Activated CD4-positive, alpha-beta T cell treated with anti-CD3 and anti-CD28 coated beads, Interleukin-2, amount 50 U/mL, for 48 hours (primary cell): ENCODE results near the gene REV3L.
"Not testable (repeated sequence)": the region's sequence is repeated elsewhere in the genome, so short reads cannot be mapped to it uniquely, and the experiment has no call there.

Source experiments
- DNase-seq, 2 experiments: peaks; one replicate each; pipeline ENCODE4 v3.0.0-alpha.2; 2020

REV3L gene

DNA sequence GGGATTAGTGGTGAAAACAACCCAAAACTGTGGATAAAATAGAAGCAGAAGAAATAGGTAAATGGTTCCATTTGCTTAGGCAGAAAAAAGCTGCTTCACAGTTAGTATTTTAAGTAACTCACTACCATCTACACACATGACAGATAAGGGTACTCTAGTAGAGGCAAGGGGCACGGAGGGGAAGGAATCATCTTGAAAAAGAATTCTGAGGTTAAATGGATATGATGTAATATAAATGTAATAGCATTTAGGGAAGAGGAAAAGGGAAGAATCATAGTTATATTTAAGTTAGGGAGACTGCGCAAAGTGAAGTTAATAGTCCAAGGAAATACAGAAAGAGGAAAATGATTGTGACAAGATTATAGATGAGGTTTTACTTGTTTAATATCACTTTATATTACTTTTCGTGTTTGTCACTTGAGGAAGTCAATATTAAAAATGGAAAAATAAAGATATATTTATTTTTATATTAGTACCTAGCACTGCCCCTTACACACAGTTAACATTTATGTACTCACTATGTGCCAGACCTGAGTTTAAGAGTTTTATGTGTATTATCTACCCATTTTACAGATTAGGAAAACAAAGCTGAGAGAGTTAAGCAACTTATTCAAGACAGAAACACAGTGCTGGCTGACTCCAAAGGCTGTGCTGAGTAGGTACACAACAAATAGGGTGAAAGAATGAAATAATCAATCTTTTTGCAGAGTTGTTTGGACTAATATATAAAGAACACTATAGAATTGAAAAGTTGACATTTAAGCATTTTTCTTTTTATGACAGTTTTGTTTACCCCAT is 128.1 kb downstream of the REV3L start:
- DNase-seq = no peak

DNA sequence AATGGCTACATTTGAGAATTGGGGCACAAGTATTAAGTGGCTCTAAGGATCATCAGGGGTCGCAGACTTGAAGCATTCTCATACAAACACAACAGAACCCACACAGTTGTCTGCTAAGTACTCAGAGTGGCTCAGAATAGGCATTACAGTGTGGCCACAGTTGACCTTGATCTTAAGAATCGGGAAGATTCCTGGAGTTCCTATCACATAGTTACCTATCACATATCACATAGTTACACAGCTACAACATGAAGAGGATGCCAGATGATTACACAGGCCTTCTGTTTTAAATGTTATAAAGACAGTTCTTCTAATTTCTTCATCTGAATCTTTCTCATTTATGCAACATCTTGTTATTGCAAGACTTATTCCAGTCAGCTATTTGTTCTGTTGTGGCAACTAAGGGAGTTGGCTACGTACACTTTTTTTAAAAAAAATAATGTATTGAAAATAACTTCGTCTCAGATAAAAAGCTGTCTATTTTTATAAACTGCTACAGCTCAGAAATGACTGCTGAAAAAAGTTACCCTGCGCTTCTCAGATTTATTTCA is 129.0 kb downstream of the REV3L start:
- DNase-seq = no peak

DNA sequence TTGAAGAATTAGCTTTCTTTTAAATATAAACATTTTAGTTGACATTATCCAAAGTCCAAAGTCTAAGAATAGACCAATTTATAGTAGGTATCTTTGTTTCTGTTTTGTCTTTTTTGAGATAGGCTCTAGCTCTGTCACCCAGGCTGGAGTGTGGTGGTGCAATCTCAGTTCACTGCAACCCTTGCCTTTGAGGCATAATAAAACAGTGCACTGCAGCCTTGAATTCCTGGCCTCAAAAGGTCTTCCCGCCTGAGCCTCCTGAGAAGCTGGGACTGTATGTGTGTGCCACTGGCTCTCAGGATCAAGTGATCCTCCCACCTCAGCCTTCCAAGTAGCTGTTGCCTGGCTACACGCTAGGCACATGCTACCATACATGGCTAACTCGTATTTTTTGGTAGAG is 135.4 kb downstream of the REV3L start:
- no peak for DNase-seq

DNA sequence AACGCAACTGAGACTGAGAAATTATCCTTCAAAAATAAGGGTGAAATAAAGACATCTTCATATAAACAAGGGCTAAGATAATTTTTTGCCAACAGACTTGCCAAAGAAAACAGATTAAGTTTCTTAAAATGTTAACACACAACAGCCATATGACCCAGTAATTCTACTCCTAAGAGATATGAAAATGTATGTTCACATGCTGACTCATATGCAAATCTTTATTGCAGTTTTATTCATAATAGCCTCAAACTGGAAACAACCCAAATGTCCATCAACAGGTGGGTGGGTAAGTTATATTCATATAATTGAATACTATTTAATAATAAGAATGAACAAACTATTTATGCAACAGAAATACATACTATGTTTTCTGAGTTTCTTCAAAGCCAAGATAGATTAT is 140.1 kb downstream of the REV3L start:
- no peak for DNase-seq

DNA sequence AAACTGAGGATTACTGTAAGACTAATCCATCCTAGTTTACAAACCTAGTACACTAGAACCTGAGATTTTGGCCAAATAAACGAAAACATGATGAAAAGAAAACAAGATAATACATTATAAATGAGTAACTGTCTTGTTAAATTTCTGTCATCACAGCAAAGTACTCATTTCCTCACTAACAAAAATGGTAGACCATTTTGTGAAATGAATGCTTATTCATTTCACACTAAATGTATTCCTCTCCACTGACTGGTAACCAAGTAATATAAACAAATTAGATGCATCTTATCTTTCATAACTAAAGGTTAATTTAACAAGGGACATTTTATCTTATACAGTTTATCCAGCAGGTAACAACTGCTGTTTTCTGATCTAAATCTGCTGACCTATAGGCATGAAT is 143.7 kb downstream of the REV3L start:
- DNase-seq = no peak

DNA sequence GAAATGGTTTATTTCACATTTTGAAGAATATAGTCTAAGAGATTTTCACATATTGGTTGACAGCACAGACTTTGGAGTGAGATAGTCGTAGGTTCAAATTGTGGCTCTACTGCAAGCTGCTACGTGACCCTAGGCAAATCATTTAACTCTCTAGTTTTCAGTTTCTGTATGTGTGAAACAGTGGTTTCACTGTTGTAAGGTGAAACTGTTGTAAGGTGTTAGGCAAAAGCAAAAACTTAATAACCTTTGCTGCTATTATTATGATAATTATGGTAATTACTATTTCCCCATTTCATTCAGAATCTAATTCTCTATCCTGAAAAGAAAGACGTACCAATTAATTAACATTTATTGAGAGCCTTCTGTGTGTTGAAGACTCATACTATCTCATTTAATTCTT is 144.2 kb downstream of the REV3L start:
- DNase-seq = no peak

DNA sequence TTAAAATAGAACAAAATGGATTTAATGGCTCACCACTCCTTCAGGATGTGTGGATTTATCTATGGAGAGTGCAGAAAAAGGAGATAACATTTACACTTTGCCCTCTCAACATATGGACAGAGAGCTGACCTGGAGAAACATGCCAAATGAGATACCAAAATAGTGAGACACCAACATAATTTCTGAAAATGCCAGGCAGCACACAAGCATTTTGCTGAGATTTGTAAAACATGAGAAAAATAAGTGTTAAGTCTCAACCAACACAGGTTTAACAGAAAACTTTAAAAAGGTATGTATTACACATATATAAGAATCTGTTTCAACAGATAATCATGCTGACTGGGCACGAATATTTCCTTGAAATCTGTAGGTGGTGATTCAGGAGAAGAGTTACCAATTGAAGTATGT is 145.2 kb downstream of the REV3L start:
- no peak for DNase-seq

DNA sequence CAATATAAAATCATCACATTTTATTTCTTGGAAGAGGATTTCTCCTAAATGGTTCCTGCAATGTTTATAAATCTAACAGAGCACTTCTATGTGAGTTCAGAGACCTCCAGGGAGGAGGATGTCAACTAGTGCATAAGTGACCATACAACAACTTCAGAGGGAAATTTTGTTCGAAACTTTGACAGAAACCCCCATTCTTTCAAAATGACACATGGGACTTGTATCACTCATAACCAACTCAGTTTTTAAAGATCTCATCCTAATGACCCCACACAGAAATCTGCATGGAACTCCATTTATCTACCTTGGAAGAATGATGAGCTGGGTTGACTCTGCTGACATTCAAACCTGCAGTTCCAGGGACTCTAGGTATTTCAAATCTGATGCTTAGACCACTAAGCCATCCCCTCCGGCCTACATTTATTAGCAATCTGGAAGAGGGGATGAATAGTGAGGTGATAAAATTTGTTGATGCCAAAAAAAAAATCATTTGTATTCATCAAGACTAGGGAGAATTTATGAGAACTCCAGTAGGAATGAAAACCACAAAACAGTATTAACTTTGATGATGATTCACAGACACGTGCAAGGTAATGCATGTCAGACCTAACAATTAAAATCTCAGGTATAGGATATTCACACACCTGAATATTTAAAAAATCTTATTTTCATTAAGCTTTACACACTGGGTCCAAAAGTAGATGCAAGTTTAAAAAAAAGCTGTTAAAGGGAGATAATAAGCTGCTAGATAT is 153.0 kb downstream of the REV3L start:
- no peak for DNase-seq

DNA sequence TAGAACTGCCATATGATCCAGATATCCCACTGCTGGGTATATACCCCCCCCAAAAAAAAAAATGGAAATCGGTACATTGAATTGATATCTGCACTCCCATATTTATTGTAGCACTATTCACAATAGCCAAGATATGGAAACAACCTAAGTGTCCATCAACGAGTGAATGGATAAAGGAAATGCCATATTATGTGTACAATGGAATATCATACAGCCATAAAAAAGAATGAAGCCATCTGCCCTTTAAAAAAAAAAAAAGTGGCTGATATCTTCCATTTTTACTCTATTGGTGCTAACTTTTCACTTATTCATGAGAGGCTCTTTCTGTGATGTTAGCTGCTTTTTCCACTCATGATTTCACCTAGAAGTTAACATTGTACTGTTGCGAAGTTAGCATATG is 156.5 kb downstream of the REV3L start:
- no peak for DNase-seq

DNA sequence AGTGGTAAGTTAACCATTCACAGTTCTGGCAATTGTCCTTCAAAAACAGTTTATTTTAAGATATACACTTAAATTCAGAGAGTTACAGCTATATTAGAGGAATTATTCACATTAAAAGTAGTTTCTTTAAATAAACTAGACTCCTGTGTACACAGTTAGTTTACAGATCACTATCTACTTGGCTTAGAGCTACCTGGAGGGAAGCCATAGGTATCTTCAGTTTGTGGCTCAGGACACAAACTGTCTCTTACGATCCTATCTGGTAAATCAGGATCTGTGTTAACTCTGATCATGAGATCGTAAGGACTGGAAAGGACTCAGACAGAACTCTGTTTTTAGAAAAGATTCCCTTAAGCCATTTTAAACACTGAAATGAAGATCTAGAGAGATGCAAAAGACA is 160.9 kb downstream of the REV3L start:
- no peak for DNase-seq

DNA sequence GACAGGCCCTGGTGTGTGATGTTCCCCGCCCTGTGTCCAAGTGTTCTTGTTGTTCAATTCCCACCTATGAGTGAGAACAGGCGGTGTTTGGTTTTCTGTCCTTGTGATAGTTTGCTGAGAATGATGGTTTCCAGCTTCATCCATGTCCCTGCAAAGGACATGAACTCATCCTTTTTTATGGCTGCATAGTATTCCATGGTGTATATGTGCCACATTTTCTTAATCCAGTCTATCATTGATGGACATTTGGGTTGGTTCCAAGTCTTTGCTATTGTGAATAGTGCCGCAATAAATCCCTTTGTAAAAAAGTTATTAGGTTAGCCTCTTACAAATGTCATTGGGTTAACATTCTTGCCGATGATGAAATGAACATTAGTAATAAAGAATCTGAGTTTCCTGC is 175.1 kb downstream of the REV3L start:
- DNase-seq = not testable (repeated sequence)

DNA sequence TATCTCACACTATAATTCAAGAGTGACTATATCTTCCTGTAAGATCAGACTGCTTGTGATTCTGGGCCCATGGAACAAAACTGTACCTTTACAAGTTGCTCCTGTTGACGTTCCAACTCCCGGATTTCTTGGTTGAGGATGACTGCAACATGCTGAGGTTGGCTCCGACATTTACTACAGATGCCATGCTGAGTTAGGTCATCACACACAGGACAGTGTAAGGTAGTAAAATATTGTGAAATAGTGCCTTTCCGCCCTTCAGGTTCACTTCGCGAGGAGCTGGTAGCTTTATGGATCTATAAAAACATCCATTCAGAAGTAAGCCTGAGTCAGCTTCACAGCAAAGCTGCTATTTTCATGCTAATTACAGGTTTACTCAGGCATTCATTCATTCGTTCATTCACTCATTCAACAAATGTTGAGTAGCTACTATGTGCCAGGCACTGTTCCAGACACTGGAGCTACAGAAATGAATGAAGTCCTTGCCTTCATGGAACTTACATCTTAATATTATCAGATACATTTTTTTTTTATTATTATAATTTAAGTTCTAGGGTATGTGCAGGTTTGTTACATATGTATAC is 175.7 kb downstream of the REV3L start:
- no peak for DNase-seq

DNA sequence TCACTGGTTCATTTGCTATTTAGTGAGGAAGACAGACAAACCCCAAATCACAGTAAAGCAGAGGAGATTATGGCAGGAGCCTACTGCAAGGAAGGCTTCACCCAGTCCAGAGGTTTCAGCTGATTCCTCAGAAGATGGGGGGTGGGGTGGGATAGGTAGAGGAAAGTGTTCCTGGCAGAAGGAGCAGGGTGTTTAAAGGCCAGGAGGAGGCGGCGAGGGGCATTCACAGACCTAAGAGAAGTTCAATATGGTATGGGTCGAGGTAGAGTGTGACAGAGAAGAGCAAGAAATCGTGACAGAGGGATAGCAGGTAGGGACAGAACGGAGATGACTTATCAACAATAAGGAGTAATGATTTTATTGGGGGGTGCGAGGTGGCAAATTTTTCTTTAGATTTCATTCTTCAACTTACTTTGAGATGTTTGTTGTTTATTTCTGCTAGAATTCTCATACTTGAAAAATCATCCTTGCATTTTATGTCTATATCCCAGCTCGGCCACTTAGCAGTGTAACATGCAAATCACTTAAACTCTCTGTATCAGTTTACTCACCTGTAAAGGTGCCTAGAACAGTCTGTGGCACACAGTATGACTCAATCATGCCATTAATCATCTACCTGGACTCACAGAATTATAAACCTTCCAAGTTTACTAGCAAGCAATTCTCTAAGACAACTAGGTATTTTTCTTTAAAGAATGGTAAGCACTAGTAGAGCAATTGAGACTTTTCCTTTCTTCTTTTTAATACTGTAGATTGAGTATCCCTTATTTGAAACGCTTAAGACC is 176.7 kb downstream of the REV3L start:
- no peak for DNase-seq

DNA sequence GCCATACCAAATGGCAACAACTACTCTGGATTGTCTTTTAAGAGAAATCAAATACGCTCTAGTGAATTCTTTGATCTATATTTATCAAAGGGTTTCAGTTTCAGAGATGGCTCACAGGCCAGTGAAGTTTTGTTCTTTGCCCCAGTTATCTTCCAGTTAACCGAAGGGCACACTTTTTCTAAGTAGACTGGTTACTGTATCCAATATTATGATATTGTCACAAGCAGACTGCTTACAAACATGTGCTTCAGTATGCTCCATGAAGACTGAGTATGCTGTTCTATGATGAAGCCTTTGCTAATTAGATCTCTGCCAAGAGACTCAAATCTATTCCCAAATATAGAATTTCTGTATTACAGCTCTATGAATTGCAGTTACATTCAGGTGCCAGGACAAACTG is 181.1 kb downstream of the REV3L start:
- DNase-seq = no peak

DNA sequence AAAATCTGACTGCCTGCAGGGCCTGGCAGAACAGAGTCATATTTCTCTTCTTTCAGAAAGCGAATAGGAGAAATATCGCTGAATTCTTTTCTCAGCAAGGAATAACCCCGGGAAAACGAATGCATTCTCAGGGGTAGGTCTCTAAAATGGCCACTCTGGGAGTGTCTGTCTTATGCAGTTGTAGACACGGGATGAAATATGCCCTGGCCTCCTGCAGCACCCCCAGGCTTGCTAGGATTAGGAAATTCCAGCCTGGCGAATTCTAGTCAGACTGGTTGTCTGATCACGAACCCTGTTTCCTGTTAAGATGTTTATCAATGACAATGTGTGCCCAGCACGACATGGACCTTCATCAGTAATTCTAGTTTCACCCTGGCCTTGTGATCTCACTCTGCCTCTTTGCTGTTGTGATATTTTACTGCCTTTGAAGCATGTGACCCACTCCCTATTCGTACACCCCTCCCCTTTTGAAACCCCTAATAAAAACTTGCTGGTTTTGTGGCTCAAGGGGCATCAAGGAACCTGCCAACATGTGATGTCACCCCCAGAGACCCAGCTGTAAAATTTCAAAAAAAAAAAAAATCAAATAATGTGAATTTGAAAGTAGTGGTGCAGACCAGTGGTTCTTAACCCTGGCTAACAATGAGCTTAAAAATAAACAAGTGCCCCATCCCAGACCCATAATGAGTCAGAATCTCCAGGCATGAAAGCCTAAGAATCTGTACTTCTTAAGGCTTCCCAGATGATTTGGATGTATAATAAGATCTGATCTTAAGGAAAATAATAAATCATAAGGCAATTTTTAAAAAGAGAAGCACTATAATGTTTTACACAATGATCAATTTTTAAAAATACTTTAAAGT is 181.8 kb downstream of the REV3L start:
- DNase-seq = not testable (repeated sequence)

DNA sequence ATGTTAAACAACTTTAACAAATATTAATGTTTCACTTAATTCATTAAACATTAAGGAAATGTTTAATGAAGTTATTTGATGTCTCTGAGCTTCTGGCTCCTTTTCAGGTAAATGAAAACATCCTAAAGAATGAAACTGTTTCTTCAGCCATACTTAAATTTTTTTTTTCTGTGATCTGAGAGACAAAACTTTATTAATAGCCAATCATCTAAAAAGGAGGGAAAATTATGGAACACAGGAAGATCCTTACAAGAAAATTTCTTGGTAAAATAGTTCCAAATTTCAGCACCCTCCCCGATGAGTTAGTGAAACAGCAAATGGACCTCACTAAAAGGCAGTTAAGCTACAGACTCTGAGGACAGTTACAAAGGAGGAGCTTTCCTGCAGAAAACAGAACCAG is 185.2 kb downstream of the REV3L start:
- DNase-seq = no peak

DNA sequence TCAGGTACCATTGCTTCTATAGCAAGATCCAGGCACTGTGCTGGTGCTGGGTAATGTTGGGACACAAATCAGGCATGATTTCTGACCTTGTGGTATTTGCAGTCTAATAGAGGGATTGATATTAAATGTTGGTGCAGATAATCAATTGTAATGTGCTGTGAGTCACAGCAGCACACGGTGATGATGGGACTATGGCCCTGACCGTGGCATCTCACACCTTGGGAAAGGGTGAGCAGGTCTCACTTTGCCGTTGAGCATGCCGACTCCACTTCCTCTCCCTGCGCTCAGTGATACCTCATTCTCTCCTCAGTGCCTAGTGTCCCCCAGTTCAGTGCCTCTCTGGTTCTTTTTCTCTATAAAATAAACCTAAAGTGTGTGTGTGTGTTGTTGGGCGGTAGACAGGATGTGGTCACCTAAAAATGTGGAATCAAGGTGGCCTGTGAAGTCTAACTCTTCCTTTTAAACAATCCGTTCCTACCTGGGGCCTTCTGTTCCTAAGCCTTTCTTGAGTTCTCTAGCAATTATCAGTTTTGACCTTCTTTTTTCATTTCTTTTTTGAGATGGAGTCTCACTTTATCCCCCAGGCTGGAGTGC is 188.5 kb downstream of the REV3L start:
- no peak for DNase-seq

DNA sequence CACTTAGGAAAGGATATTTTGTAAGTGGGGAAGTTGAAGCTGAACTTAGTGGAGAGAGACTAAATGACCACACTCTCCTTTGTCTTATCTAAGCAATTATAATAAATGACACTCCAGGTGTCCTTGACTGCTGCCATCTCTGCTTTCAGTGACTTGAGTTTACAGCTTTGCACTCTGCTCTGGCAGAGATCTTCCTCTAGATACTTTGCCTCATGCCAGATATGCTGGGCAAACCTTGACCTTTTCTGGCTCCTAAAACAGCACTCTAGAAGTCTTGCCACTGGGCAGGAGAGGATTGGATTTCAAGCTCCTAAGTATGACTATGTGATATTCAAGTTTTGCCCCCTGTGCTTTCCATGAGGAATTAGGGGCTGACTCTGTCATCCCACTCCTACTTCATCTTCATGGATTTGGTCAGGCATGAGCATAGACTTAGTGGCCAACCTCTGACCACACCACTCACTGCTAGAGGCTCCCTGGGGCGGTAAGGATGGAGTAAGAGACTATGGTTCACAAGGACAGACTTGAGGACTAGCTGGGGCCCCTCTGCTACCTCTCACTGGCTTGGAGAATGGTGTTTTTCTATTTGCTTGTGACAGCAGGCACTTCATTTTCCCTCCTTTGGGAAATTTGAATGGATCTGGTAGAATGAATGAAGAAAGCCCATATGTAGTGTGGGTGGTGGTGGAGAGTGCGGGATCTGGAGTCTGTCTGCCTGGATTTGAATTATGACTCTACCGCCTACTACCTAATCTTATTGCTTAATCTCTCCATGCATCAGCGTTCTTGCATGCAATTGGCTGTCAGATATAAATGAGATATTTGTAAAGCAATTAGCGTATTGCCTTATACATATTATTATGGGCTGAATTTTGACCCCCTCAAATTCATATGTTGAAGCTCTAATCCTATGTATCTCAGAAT is 191.4 kb downstream of the REV3L start:
- no peak for DNase-seq

DNA sequence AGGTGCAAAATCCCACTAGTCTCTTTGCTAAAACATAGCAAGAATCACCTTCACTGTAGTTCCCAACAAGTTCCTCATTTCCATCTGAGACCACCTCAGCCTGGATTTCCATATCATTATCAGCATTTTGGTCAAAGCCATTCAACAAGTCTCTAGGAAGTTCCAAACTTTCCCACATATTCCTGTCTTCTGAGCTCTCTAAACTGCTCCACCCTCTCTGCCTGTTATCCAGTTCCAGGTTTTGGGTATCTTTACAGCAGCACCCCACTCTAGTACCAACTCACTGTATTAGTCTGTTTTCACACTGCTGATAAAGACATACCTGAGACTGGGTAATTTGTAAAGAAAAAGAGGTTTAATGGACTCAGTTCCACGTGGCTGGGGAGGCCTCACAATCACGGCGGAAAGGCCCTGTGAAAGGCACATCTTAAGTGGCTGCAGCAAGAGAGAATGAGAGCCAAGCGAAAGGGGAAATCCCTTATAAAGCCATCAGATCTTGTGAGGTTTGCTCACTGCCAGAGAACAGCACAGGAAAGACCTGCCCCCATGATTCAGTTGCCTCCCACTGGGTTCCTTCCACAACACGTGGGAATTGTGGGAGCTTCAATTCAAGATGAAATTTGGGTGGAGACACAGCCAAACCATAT is 192.2 kb downstream of the REV3L start:
- peak; percentile 23 to 35 for DNase-seq

DNA sequence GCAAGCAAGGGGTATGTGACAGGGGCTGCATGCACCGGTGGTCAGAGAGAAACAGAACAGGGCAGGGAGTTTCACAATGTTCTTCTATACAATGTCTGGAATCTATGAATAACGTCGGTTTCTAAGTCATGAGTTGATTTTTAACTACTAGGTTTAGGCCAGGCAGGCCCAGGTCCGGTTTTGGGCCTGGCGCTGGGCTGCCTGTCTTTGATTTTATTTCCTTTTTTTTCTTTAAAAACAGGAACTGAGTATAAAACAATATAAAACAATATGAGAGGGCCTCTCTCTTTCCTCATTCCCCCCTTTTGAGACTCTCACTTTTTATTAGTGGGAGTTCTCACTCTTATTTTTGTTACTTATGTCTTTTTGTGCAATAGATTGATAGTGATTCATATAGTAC is 198.7 kb downstream of the REV3L start:
- not testable (repeated sequence) for DNase-seq
